Measurements from ENCODE around the gene CNEP1R1. TPM values are rescaled to one million over a fixed set of nuclear protein-coding genes. Genes with fewer than 3 reads are reported as not detected.
"Not testable (repeated sequence)": the region's sequence is repeated elsewhere in the genome, so short reads cannot be mapped to it uniquely, and the experiment has no call there.

The CNEP1R1 gene
- total and polyA plus RNA-seq, 2 donors, result 8.6 to 39.3 TPM

DNA sequence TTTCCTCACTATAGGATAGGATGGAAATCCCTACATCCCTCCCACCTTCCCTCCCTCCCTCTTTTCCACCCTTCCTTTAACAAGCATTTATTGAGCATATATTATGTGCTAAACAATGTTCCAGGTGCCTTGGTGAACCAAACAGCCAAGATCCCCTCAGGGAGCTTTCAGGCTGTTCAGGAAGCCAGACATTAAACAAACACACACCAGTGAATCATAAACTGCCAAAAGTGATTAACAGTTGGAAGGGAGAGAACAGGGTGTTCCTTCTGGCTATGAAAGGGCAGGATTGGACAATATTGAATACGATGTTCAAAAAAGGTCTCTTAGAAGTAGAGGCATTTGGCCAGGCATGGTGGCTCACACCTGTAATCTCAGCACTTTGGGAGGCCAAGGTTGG is 22.8 kb upstream of the CNEP1R1 start:
- no peaks in the 10 kb centered on the region for H3K36me3 ChIP-seq (ENCODE audit: insufficient read depth)
- no peak overlapping the region for H3K4me3 ChIP-seq (ENCODE audit: low read depth, low read length)
- 74% methylated on average over 1 of the region's 1 CpG for WGBS
- H3K4me1 ChIP-seq (ENCODE audit: insufficient read depth), result no peaks in the 10 kb centered on the region
- no peak for DNase-seq (ENCODE audit: extremely low spot score)
- H3K27ac ChIP-seq (ENCODE audit: low read depth), result no peak overlapping the region

DNA sequence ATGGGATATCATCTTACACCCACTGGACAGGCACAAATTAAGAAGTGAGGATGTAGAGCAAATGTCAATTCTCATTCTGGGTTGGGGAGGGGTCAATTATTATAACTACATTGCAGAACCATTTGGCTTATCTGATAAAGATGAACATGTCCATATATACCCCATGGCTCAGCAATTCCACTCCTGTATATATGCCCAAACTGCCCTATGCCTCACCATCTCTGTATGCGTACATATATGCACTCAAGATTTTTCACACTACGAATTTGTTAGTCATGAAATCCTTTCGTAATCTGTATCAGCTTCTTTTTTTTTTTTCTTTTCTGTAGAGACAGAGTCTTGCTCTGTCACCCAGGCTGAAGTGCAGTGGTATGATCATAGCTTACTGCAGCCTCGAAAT is 20.8 kb upstream of the CNEP1R1 start:
- no peak overlapping the region for H3K27ac ChIP-seq (ENCODE audit: low read depth)
- H3K36me3 ChIP-seq (ENCODE audit: insufficient read depth), result no peaks in the 10 kb centered on the region
- no peak for DNase-seq (ENCODE audit: extremely low spot score)
- WGBS, result 86% methylated on average over 4 of the region's 4 CpGs
- H3K4me3 ChIP-seq (ENCODE audit: low read depth, low read length), result no peak overlapping the region
- no peaks in the 10 kb centered on the region for H3K4me1 ChIP-seq (ENCODE audit: insufficient read depth)

DNA sequence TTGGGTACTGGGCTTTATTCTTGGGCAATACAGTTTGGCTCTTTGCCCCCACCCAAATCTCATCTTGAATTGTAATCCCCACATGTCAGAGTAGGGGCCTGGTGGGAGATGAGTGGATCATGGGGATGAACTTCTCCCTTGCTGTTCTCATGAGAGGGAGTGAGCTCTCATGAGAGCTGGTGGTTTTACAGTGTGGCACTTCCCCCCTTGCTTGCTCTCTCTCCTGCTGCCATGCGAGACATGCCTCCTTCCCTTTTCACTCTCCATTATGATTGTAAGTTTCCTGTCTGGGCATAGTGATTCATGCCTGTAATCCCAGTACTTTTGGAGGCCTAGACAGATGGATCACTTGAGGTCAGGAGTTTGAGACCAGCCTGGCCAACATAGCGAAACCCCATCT is 18.1 kb upstream of the CNEP1R1 start:
- Histone ChIP-seq H3K36me3 (ENCODE audit: insufficient read depth) (no peaks in the 10 kb centered on the region), H3K27ac (ENCODE audit: low read depth) (no peak overlapping the region), H3K4me3 (ENCODE audit: low read depth, low read length) (no peak overlapping the region), H3K4me1 (ENCODE audit: insufficient read depth) (no peaks in the 10 kb centered on the region)
- DNase-seq (ENCODE audit: extremely low spot score), result no peak
- WGBS, result 75% methylated on average over 2 of the region's 2 CpGs

DNA sequence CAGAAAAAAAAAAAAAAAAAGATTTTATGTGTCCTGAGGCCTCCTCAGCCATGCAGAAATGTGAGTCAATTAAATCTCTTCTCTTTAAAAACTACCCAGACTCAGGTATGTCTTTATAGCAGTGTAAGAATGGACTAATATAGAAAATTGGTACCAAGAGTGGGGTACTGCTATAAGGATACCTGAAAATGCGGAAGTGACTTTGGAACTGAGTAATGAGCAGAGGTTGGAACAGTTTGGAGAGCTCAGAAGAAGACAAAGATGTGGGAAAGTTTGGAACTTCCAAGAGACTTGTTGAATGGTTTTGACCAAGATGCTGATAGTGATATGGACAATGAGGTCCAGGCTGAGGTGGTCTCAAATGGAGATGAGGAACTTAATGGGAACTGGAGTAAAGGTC is 17.3 kb upstream of the CNEP1R1 start:
- H3K36me3 ChIP-seq (ENCODE audit: insufficient read depth), result no peaks in the 10 kb centered on the region
- no peak overlapping the region for H3K4me3 ChIP-seq (ENCODE audit: low read depth, low read length)
- DNase-seq (ENCODE audit: extremely low spot score), result no peak
- H3K4me1 ChIP-seq (ENCODE audit: insufficient read depth), result no peaks in the 10 kb centered on the region
- H3K27ac ChIP-seq (ENCODE audit: low read depth), result no peak overlapping the region
- WGBS, result 97% methylated on average over 1 of the region's 1 CpG

DNA sequence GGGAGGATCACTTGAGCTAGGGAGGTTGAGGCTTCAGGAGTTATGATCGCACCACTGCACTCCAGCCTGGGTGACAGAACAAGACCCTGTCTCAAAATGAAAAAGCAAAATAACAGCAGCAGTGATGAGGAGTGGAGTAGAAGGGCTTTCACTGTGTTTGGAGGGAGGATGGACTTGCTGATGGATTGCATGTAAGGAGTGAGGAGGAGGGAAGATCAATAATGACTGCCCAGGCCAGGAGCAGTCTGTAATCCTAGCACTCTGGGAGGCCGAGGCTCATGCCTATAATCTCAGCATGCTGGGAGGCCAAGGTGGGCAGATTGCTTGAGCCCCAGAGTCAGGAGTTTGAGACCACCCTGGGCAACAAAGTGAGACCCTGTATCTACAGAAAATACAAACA is 14.8 kb upstream of the CNEP1R1 start:
- Histone ChIP-seq H3K36me3 (ENCODE audit: insufficient read depth) (no peaks in the 10 kb centered on the region), H3K27ac (ENCODE audit: low read depth) (no peak overlapping the region), H3K4me3 (ENCODE audit: low read depth, low read length) (no peak overlapping the region), H3K4me1 (ENCODE audit: insufficient read depth) (no peaks in the 10 kb centered on the region)
- no peak for DNase-seq (ENCODE audit: extremely low spot score)
- WGBS, result 80% methylated on average over 2 of the region's 2 CpGs

DNA sequence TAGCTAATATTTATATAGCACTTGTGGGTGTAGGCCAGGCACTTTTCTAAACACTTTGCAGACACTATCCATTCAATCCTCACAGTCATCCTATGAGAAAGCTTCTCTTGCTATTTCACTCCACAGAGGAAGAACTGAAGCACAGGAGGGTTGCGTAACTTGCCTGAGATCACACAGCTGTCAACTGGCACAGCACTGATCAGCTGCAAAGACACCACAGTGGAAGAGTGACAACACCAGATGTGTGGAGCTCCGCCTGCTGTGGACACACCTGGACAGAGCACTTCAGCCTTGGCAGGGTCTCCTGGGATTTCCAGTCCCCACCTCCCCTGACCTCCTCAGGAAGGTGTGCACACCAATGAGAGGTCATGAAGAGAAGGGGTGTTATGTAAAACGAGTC is 13.3 kb upstream of the CNEP1R1 start:
- Histone ChIP-seq H3K36me3 (ENCODE audit: insufficient read depth) (no peaks in the 10 kb centered on the region), H3K4me1 (ENCODE audit: insufficient read depth) (no peaks in the 10 kb centered on the region), H3K27ac (ENCODE audit: low read depth) (no peak overlapping the region), H3K4me3 (ENCODE audit: low read depth, low read length) (no peak overlapping the region)
- DNase-seq (ENCODE audit: extremely low spot score), result no peak
- WGBS, result 62% methylated on average over 3 of the region's 3 CpGs

DNA sequence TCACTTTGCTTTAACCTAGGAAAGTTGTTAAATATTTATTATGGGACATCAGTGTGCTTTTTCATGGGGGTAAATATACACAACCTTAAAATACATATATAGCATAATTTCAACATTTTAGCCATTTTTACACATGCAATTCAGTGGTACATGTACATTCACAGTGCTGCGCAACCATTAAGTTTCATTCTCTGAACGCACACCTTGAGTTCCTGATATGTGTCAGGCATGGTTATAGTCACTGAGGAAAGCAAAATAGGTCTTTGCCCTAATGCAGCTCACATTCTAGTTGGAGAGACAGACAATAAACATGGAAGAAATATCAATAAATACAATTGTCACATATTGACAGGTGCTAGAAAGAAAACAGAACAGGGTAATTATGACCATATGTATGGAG is 12.8 kb upstream of the CNEP1R1 start:
- Histone ChIP-seq H3K27ac (ENCODE audit: low read depth) (no peak overlapping the region), H3K36me3 (ENCODE audit: insufficient read depth) (no peaks in the 10 kb centered on the region), H3K4me3 (ENCODE audit: low read depth, low read length) (no peak overlapping the region), H3K4me1 (ENCODE audit: insufficient read depth) (no peaks in the 10 kb centered on the region)
- DNase-seq (ENCODE audit: extremely low spot score), result no peak
- 93% methylated on average over 2 of the region's 2 CpGs for WGBS

DNA sequence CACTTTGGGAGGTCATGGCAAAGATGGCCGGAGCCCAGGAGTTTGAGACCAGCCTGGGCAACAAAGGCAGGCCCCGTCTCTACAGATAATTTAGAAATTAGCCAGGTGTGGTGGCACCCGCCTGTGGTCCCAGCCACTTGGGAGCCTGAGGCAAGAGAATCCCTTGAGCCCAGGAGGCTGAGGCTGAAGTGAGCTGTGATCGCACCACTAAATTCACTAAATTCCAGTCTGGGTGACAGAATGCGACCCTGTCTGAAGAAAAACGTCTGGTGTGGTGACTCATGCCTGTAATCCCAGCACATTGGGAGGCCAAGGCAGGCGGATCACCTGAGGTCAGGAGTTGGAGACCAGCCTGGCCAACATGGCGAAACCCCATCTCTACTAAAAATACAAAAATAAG is 10.8 kb upstream of the CNEP1R1 start:
- H3K36me3 ChIP-seq (ENCODE audit: insufficient read depth); H3K4me1 ChIP-seq (ENCODE audit: insufficient read depth); DNase-seq (ENCODE audit: extremely low spot score); H3K4me3 ChIP-seq (ENCODE audit: low read depth, low read length); H3K27ac ChIP-seq (ENCODE audit: low read depth): not testable (repeated sequence)
- 64% methylated on average over 8 of the region's 8 CpGs for WGBS

DNA sequence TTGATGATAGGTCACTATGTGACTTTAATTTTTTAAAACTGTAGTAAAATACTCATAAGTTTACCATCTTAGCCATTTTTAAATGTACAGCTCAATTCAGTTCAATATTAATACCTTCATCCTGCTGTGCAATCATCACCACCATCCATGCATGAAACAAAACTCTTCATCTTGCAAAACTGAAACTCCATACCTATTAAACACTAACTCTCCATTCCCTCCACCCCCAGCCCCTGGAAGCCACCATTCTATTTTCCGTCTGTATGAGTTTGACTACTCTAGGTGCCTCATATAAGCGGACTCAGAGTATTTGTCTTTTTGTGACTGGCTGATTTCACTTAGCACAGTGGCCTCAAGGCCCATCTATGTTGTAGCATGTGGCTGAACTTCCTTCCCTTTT is 9.4 kb upstream of the CNEP1R1 start:
- Histone ChIP-seq H3K27ac (ENCODE audit: low read depth) (no peak overlapping the region), H3K36me3 (ENCODE audit: insufficient read depth) (no peaks in the 10 kb centered on the region), H3K4me1 (ENCODE audit: insufficient read depth) (no peaks in the 10 kb centered on the region), H3K4me3 (ENCODE audit: low read depth, low read length) (no peak overlapping the region)
- WGBS, result 85% methylated on average over 2 of the region's 2 CpGs
- no peak for DNase-seq (ENCODE audit: extremely low spot score)

DNA sequence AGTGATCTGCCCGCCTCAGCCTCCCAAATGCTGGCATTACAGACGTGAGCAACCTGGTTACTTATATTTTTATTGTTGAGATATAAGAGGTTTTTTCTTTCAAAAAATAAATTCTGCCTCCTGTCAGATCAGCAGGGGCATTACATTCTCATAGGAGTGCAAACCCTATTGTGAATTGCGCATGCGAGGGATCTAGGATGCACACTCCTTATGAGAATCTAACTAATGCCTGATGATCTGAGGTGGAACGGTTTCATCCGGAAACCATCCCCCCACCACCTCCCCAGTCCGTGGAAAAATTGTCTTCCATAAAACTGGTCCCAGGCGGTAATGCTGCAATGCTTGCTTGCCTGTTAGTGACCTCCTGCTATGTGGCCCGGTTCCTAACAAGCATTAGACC is 7.5 kb upstream of the CNEP1R1 start:
- H3K36me3 ChIP-seq (ENCODE audit: insufficient read depth), result no peaks in the 10 kb centered on the region
- 82% methylated on average over 9 of the region's 9 CpGs for WGBS
- no peak overlapping the region for H3K4me3 ChIP-seq (ENCODE audit: low read depth, low read length)
- no peak for DNase-seq (ENCODE audit: extremely low spot score)
- H3K4me1 ChIP-seq (ENCODE audit: insufficient read depth), result no peaks in the 10 kb centered on the region
- no peak overlapping the region for H3K27ac ChIP-seq (ENCODE audit: low read depth)

DNA sequence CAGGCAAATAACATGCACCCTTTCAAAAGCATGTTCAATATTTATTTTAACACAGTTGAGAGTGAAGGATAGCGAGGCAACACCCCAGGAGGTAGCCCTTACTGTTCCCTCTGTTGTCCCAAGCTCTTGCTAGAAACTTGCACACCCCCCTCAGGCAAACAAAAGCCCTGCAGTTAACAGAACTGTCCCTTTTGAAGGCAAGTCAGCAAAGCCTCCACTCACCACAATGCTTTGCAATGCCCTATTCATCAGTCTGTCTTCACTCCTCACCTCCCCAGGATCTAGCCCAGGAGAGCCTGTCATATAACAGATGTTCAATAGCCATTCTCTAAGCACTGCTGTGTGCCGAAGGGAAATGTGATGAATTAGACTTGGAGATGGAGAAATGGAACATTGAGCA is 3.5 kb upstream of the CNEP1R1 start:
- no peak overlapping the region for H3K4me3 ChIP-seq (ENCODE audit: low read depth, low read length)
- WGBS, result 34% methylated on average over 2 of the region's 2 CpGs
- H3K27ac ChIP-seq (ENCODE audit: low read depth), result no peak overlapping the region
- no peak for DNase-seq (ENCODE audit: extremely low spot score)
- H3K4me1 ChIP-seq (ENCODE audit: insufficient read depth), result no peaks in the 10 kb centered on the region
- no peaks in the 10 kb centered on the region for H3K36me3 ChIP-seq (ENCODE audit: insufficient read depth)

DNA sequence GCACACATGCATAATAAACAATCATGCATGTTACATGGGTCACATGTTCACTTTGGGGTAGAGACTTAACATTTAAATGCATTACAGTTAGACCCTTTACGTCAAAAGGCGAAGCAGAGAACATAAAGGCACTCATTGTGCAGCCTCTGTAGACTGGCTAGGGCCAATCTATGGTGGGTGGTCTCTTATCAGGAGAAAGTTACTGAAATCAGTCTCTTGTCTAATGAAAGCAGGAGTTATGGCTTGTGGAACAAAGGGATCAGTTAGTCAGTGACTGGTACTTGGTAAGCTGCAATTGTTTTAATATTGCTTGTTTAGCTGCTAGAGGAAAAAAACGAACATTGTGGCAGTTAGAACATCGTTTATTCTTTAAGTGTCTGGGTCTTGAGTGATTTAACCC is 1.4 kb upstream of the CNEP1R1 start:
- no peak for DNase-seq (ENCODE audit: extremely low spot score)
- Histone ChIP-seq H3K27ac (ENCODE audit: low read depth) (no peak overlapping the region), H3K4me1 (ENCODE audit: insufficient read depth) (no peaks in the 10 kb centered on the region), H3K4me3 (ENCODE audit: low read depth, low read length) (no peak overlapping the region), H3K36me3 (ENCODE audit: insufficient read depth) (no peaks in the 10 kb centered on the region)
- WGBS, result 35% methylated on average over 4 of the region's 4 CpGs

DNA sequence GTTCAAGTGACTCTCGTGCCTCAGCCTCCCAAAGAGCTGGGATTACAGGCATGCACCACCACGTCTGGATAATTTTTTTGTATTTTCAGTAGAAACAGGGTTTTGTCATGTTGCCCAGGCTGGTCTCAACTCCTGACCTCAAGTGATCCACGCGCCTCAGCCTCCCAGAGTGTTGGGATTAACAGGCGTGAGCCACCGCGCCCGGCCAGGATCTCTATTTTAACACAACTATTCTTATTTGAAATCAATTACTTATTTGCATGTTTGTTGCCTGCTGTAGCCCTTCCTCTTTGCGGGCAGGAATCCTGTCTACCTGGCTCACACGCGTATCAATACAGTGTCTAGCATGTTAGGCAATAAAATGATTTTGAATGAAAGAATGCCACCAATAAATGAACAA is 818 bp upstream of the CNEP1R1 start:
- H3K4me1 ChIP-seq (ENCODE audit: insufficient read depth), result no peaks in the 10 kb centered on the region
- no peak for DNase-seq (ENCODE audit: extremely low spot score)
- 86% methylated on average over 11 of the region's 11 CpGs for whole genome bisulfite sequencing
- H3K4me3 ChIP-seq (ENCODE audit: low read depth, low read length), result no peak overlapping the region
- H3K27ac ChIP-seq (ENCODE audit: low read depth), result no peak overlapping the region
- H3K36me3 ChIP-seq (ENCODE audit: insufficient read depth), result no peaks in the 10 kb centered on the region

DNA sequence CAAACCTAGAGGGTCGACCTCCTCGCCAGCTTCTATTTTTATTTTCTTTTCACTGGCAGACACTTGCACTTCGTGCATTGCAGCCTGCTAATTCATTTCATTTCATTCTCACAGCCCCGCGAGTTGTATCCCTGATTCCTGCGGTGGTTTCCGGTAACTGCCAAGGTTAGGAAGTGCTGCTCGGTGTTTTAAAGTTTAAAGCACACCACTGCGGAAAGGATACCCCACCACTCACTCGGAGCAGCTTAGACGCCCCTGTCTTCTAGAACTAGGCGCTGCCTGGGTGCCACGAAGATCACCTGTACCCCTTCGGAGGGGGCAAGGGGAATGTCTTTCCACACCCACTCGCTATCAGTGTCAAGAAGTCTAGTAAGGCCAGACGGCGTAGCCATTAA is 509 bp downstream of the CNEP1R1 start:
- Histone ChIP-seq H3K4me3 (ENCODE audit: low read depth, low read length) (peak overlapping the region; percentile 87), H3K27ac (ENCODE audit: low read depth) (no peak overlapping the region), H3K36me3 (ENCODE audit: insufficient read depth) (no peaks in the 10 kb centered on the region), H3K4me1 (ENCODE audit: insufficient read depth) (no peaks in the 10 kb centered on the region)
- under 1% methylated on average over 17 of the region's 17 CpGs for WGBS
- DNase-seq (ENCODE audit: extremely low spot score), result peak; percentile 21

DNA sequence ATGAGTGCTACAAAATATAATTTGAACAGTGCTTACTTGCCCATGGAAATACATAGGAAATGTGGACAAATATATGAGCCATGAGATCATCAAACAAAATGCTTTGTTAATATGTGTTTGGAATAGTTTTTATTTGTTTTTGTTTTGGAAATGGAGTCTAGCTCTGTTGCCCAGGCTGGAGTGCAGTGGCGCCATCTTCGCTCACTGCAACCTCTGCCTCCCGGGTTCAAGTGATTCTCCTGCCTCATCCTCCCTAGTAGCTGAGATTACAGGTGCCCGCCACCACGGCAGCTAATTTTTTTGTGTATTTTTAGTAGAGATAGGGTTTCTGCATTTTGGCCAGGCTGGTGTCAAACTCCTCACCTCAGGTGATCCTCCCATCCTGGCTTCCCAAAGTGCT is 2.8 kb downstream of the CNEP1R1 start:
- H3K27ac ChIP-seq (ENCODE audit: low read depth), result no peak overlapping the region
- H3K36me3 ChIP-seq (ENCODE audit: insufficient read depth), result no peaks in the 10 kb centered on the region
- DNase-seq (ENCODE audit: extremely low spot score), result no peak
- WGBS, result 97% methylated on average over 5 of the region's 5 CpGs
- H3K4me3 ChIP-seq (ENCODE audit: low read depth, low read length), result no peak overlapping the region
- no peaks in the 10 kb centered on the region for H3K4me1 ChIP-seq (ENCODE audit: insufficient read depth)

All from urinary bladder (tissue), 4 donors.